B cell (primary cell): ENCODE measurements around the gene GPR22. TPM values are rescaled to one million over a fixed set of nuclear protein-coding genes. Genes with fewer than 3 reads are reported as not detected.

Experiments used
- ATAC-seq: fragments of 200-7000 bp; cut with Tn5 transposase; one replicate; pipeline ENCODE4 v1.10.0; 2021; ENCODE audit warnings: low read depth, mild to moderate bottlenecking, moderate number of reproducible peaks, moderate library complexity
- CTCF ChIA-PET: fragments of 350-600 bp; sonication (Branson Sonifier 250); formaldehyde crosslinking; loops from one replicate; lab custom pipeline; 2021; ENCODE audit warnings: antibody characterized with exemption, inconsistent platforms; lab: Charles Lee
- POLR2A ChIA-PET: fragments of 350-600 bp; sonication (Branson Sonifier 250); formaldehyde crosslinking; loops from one replicate; lab custom pipeline; 2021; ENCODE audit warnings: antibody characterized with exemption; lab: Charles Lee
- DNase-seq: peaks from one replicate; pipeline ENCODE4 v3.0.0; 2013
- H2AFZ ChIP-seq: 2 replicates; pipeline ENCODE4 v1.6.1; 2012; ENCODE audit warnings: mild to moderate bottlenecking, low read depth, low read length; ENCODE audit not compliant: insufficient read depth, poor library complexity, severe bottlenecking
- H3K27ac ChIP-seq, 2 donors: 1 replicate in 1 of 2; 2 replicates in 1 of 2; pipeline ENCODE4 v1.5.1; 2012 to 2013; ENCODE audit warnings: low read length in 2 of 2, mild to moderate bottlenecking in 2 of 2, moderate library complexity in 1 of 2
- H3K27me3 ChIP-seq, 4 experiments: fragments of 200-600 bp in 1 of 4; sonication (generic) in 1 of 4; replicated peaks in 1 of 4; 1 replicate in 2 of 4; 2 replicates in 2 of 4; pipeline versions ENCODE4 v1.6.1 to v1.7.0; 2013 to 2016; ENCODE audit warnings: low read length in 3 of 4, mild to moderate bottlenecking in 2 of 4, mixed read lengths in 1 of 4, moderate library complexity in 1 of 4; ENCODE audit not compliant: insufficient read depth in 4 of 4, control insufficient read depth in 3 of 4; ENCODE audit errors: control extremely low read depth in 1 of 4
- H3K36me3 ChIP-seq, 2 experiments: replicated peaks in 1 of 2; 1 replicate in 1 of 2; 2 replicates in 1 of 2; pipeline versions ENCODE4 v1.6.1 to v1.7.1; 2013; ENCODE audit warnings: low read length in 1 of 2; ENCODE audit not compliant: insufficient read depth in 2 of 2, control insufficient read depth in 1 of 2; ENCODE audit errors: control extremely low read depth in 1 of 2, extremely low read depth in 1 of 2
- H3K4me1 ChIP-seq, 2 donors: fragments of 200-600 bp in 1 of 2; sonication (generic) in 1 of 2; 1 replicate in 1 of 2; 2 replicates in 1 of 2; pipeline versions ENCODE4 v1.5.1 to v1.6.1; 2013 to 2017; ENCODE audit warnings: low read length in 2 of 2; ENCODE audit not compliant: control insufficient read depth in 2 of 2, insufficient read depth in 2 of 2
- H3K4me2 ChIP-seq: replicated peaks from 2 replicates; pipeline ENCODE3; 2012; ENCODE audit warnings: mild to moderate bottlenecking, low read depth, low read length; ENCODE audit not compliant: poor library complexity, severe bottlenecking
- H3K4me3 ChIP-seq, 5 experiments: fragments of 200-600 bp in 1 of 5; sonication (generic) in 1 of 5; 1 replicate in 3 of 5; 2 replicates in 2 of 5; pipeline versions ENCODE4 v1.5.1 to v1.7.0; 2011 to 2016; ENCODE audit warnings: low read length in 4 of 5, mild to moderate bottlenecking in 4 of 5, low read depth in 2 of 5, control low read depth in 1 of 5, moderate library complexity in 1 of 5; ENCODE audit not compliant: insufficient read depth in 1 of 5; ENCODE audit errors: control extremely low read depth in 1 of 5, extremely low read depth in 1 of 5
- H3K79me2 ChIP-seq: fragments of 200-600 bp; sonication (generic); one replicate; pipeline ENCODE4 v1.6.0; 2016; ENCODE audit warnings: low read length; ENCODE audit not compliant: control insufficient read depth, insufficient read depth
- H3K9ac ChIP-seq: fragments of 200-600 bp; sonication (generic); 2 replicates; pipeline ENCODE4 v1.6.1; 2017; ENCODE audit warnings: mild to moderate bottlenecking, low read length, moderate library complexity
- H3K9me3 ChIP-seq, 3 donors: one replicate each; pipeline versions ENCODE4 v1.6.1 to v1.7.1; 2013; ENCODE audit warnings: low read length in 2 of 3; ENCODE audit not compliant: control insufficient read depth in 2 of 3, insufficient read depth in 1 of 3; ENCODE audit errors: control extremely low read depth in 1 of 3
- H4K20me1 ChIP-seq: 2 replicates; pipeline ENCODE4 v1.6.0; 2012; ENCODE audit warnings: mild to moderate bottlenecking, low read length; ENCODE audit not compliant: insufficient read depth, control insufficient read depth, poor library complexity, severe bottlenecking
- H3K27ac Mint-ChIP-seq: one replicate; pipeline ENCODE4 v1.8.0; 2021; ENCODE audit warnings: mixed read lengths
- H3K27me3 Mint-ChIP-seq: one replicate; pipeline ENCODE4 v1.8.0; 2021; ENCODE audit warnings: mixed read lengths
- H3K4me1 Mint-ChIP-seq: one replicate; pipeline ENCODE4 v1.8.0; 2021; ENCODE audit warnings: mixed read lengths
- H3K4me3 Mint-ChIP-seq: one replicate; pipeline ENCODE4 v1.8.0; 2021; ENCODE audit warnings: mixed read lengths
- H3K9me3 Mint-ChIP-seq: one replicate; pipeline ENCODE4 v1.8.0; 2022; ENCODE audit warnings: mixed read lengths; ENCODE audit not compliant: insufficient read depth
- CTCF ChIP-seq: fragments of 200-600 bp; IDR thresholded peaks from one replicate; pipeline ENCODE4 v1.8.0; 2022; ENCODE audit warnings: antibody characterized with exemption, mild to moderate bottlenecking
- EZH2 ChIP-seq: IDR thresholded peaks from 2 replicates; pipeline ENCODE4 v1.6.1; 2012; ENCODE audit warnings: borderline replicate concordance, low read depth, mild to moderate bottlenecking, moderate library complexity, low read length; ENCODE audit not compliant: insufficient read depth, poor library complexity, severe bottlenecking
- WGBS: methylation state at CpG from one replicate; pipeline ENCODE4 v1.1.5; 2013; ENCODE audit warnings: missing lambda C conversion rate; ENCODE audit not compliant: insufficient coverage; 5-methylcytosine and 5-hydroxymethylcytosine counted together
- intact Hi-C: fragments of 100-400 bp; cut with micrococcal nuclease; formaldehyde crosslinking; loops from one replicate; pipeline ENCODE4 v1.10.0; 2022
- polyA plus RNA-seq: library from polyadenylated mRNA; depleted of rRNA; stranded (reverse); fragments of >200 nt; gene quantifications from 2 replicates; pipeline ENCODE4 v1.2.3, GENCODE V29; 2012
- total RNA-seq, 2 donors: library from RNA; stranded (reverse); fragments of 120-200 nt in 1 of 2; gene quantifications; 1 replicate in 1 of 2; 2 replicates in 1 of 2; pipeline versions ENCODE4 v1.2.3 to v1.2.4, GENCODE V29; 2013 to 2022

GPR22 gene
- total and polyA plus RNA-seq, 2 donors (not counting 1 experiment from before 2014, with no cell fraction given): not detected

GRCh38 chr7:107494884-107495283, 25.0 kb downstream of the GPR22 start:
- Mint-ChIP-seq H3K27ac (no peak overlapping the region), H3K27me3 (no peaks in the 10 kb centered on the region), H3K4me1 (peaks cover 3% of the 10 kb centered on the region), H3K4me3 (no peak overlapping the region), H3K9me3 (no peaks in the 10 kb centered on the region)
- ChIA-PET POLR2A (no interaction called here), CTCF (interaction anchor here (0.6 to 1.4 kb wide), 2 partner anchors 229 to 234 kb away, joined by 3 to 5 read pairs; no protein-coding TSS in a partner anchor)
- no peak overlapping the region for H3K27ac ChIP-seq
- H3K9ac ChIP-seq: no peak overlapping the region
- no peaks in the 10 kb centered on the region for H4K20me1 ChIP-seq
- no peak overlapping the region for H3K4me2 ChIP-seq
- ATAC-seq (no peak), DNase-seq (no peak)
- no peaks in the 10 kb centered on the region for H3K4me1 ChIP-seq
- no peak overlapping the region for H3K4me3 ChIP-seq
- H3K79me2 ChIP-seq: peaks cover 16% of the 10 kb centered on the region
- H3K9me3 ChIP-seq: no peaks in the 10 kb centered on the region
- no peak overlapping the region for H2AFZ ChIP-seq
- no peaks in the 10 kb centered on the region for H3K36me3 ChIP-seq
- H3K27me3 ChIP-seq: no peaks in the 10 kb centered on the region
- 100% methylated on average over 2 of the region's 6 CpGs for WGBS
- TF ChIP-seq CTCF (no peak), EZH2 (no peak)
- intact Hi-C loops: no loop called here

GRCh38 chr7:107495516-107495915, 25.7 kb downstream of the GPR22 start:
- Histone ChIP-seq H3K27ac (no peak overlapping the region), H3K9me3 (no peaks in the 10 kb centered on the region), H3K4me3 (no peak overlapping the region), H4K20me1 (no peaks in the 10 kb centered on the region), H3K4me1 (no peaks in the 10 kb centered on the region), H2AFZ (no peak overlapping the region), H3K4me2 (no peak overlapping the region), H3K79me2 (peaks cover 16% of the 10 kb centered on the region), H3K36me3 (no peaks in the 10 kb centered on the region), H3K27me3 (no peaks in the 10 kb centered on the region), H3K9ac (no peak overlapping the region)
- H3K27me3 Mint-ChIP-seq: no peaks in the 10 kb centered on the region
- CTCF ChIA-PET: interaction anchor here (0.6 kb wide), 1 partner anchor 228 kb away, joined by 3 read pairs; no protein-coding TSS in a partner anchor
- no peak for TF ChIP-seq EZH2
- no peak for TF ChIP-seq CTCF
- ATAC-seq (no peak), DNase-seq (no peak)
- no peak overlapping the region for H3K4me3 Mint-ChIP-seq
- POLR2A ChIA-PET: no interaction called here
- intact Hi-C loops: no loop called here
- H3K9me3 Mint-ChIP-seq: no peaks in the 10 kb centered on the region
- H3K4me1 Mint-ChIP-seq: peaks cover 3% of the 10 kb centered on the region
- H3K27ac Mint-ChIP-seq: no peak overlapping the region
